ENCODE data around the gene NCAM2. TPM values are rescaled to one million over a fixed set of nuclear protein-coding genes. Genes with fewer than 3 reads are reported as not detected.

The NCAM2 gene
- total and polyA plus RNA-seq, 2 donors (not counting 3 experiments of a cell fraction or from before 2014, with no cell fraction given) = 0.11 to 0.27 TPM

- Histone ChIP-seq H3K27ac (ENCODE audit: insufficient read depth, low read depth, low read length) (no peak overlapping the region), H3K4me3 (replicated peaks in 1 of 3; ENCODE audit: insufficient read depth in 1 of 3, low read depth in 1 of 3, low read length in 3 of 3) (no peak overlapping the region), H3K9me1 (replicated peaks; ENCODE audit: control insufficient read depth, extremely low read depth, insufficient read depth, low read length) (no peaks in the 10 kb centered on the region), H3K4me1 (ENCODE audit: control insufficient read depth, extremely low read depth, insufficient read depth, low read length) (no peaks in the 10 kb centered on the region), H3K4me2 (ENCODE audit: insufficient read depth, low read length) (no peak overlapping the region), H3K36me3 (ENCODE audit: control insufficient read depth in 2 of 2, extremely low read depth in 1 of 2, insufficient read depth in 2 of 2, low read length in 2 of 2) (no peaks in the 10 kb centered on the region), H3K79me2 (ENCODE audit: control insufficient read depth, insufficient read depth, low read length) (no peaks in the 10 kb centered on the region), H3K9me3 (replicated peaks; ENCODE audit: control insufficient read depth, insufficient read depth, low read length) (no peaks in the 10 kb centered on the region), H3K9ac (replicated peaks; ENCODE audit: extremely low read depth, insufficient read depth, low read length) (no peak overlapping the region), H4K20me1 (replicated peaks; ENCODE audit: control insufficient read depth, extremely low read depth, insufficient read depth, low read length) (no peaks in the 10 kb centered on the region), H2AFZ (ENCODE audit: low read depth, low read length) (no peak overlapping the region), H3K27me3 (ENCODE audit: control insufficient read depth in 2 of 2, insufficient read depth in 2 of 2, low read length in 2 of 2) (no peaks in the 10 kb centered on the region)
- no peak for TF ChIP-seq MYC (IDR thresholded peaks at IDR 0.05; ENCODE audit: low read depth, low read length)
- TF ChIP-seq JUN (IDR thresholded peaks at IDR 0.05; ENCODE audit: borderline replicate concordance, insufficient read depth, insufficient read length, low read depth) = no peak
- TF ChIP-seq FOS (IDR thresholded peaks at IDR 0.05; ENCODE audit: borderline replicate concordance, insufficient read depth, low read length) = no peak
- TF ChIP-seq GATA2 (IDR thresholded peaks at IDR 0.05; ENCODE audit: insufficient read depth, insufficient read length, low read depth, low read length) = no peak
- no peak for TF ChIP-seq POLR2A (IDR thresholded peaks at IDR 0.05; ENCODE audit: low read depth, low read length)
- no peak for TF ChIP-seq EZH2 (IDR thresholded peaks at IDR 0.05; ENCODE audit: borderline replicate concordance, low read depth, low read length, severe bottlenecking)
- no peak for TF ChIP-seq CTCF (IDR thresholded peaks at IDR 0.05; ENCODE audit: extremely low read depth in 1 of 2, insufficient read depth in 1 of 2, low read depth in 1 of 2, low read length in 2 of 2)
- TF ChIP-seq MAX (IDR thresholded peaks at IDR 0.05; ENCODE audit: insufficient read depth, insufficient read length) = no peak
- no peak for TF ChIP-seq POLR2AphosphoS5 (IDR thresholded peaks at IDR 0.05; ENCODE audit: insufficient read depth, low read depth, low read length)
- POLR2A ChIA-PET = no interaction called here
- dilution Hi-C loops (cut with MboI; ENCODE audit: extremely low pct_ligation_motif_present, low sequenced_read_pairs) = no loop called here
- FAIRE-seq = no peak
- no TSS peak for BruUV-seq (replicated peaks)
- DNase-seq (ENCODE audit: low read depth, low spot score) = no peak
- intact Hi-C loops (cut with micrococcal nuclease) = no loop called here
- CTCF ChIA-PET = no interaction called here
These were observed 59.3 kb downstream of the NCAM2 start for GRCh38 chr21:21057349-21058062.
